ENCODE data around the gene MUC20. TPM values are rescaled to one million over a fixed set of nuclear protein-coding genes. Genes with fewer than 3 reads are reported as not detected.
"Not testable (repeated sequence)": the region's sequence is repeated elsewhere in the genome, so short reads cannot be mapped to it uniquely, and the experiment has no call there.

Gene MUC20
- polyA plus RNA-seq, 2 donors: 49.6 to 126 TPM

DNA sequence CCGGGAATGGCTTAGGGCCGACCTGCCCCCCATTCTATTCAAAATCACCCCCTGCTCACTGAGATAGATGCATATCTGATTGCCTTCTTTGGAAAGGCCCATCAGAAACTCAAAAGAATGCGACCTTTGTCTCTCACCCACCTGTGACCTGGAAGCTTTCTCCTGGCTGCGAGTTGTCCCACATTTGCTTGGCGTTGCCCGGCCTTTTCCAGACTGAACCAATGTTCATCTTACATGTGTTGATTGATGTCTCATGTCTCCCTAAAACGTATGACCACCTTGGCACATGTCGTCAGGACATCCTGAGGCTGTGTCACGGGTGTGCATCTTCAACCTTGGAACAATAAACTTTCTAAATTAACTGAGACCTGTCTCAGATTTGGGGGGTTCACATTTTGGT lies 3.4 kb upstream of the MUC20 start:
- Histone ChIP-seq H3K9me3 (ENCODE audit: control insufficient read depth in 2 of 2, insufficient read depth in 1 of 2, low read depth in 1 of 2, low read length in 1 of 2) (no peaks in the 10 kb centered on the region), H3K36me3 (ENCODE audit: control insufficient read depth in 2 of 2, insufficient read depth in 2 of 2, low read length in 1 of 2) (no peaks in the 10 kb centered on the region), H3K27me3 (ENCODE audit: control insufficient read depth in 1 of 2, insufficient read depth in 2 of 2, low read length in 2 of 2) (no peaks in the 10 kb centered on the region), H3K4me1 (ENCODE audit: control insufficient read depth in 2 of 2, insufficient read depth in 2 of 2, low read length in 1 of 2) (peaks cover 0 to 14% of the 10 kb centered on the region in 2 donors), H3K4me3 (ENCODE audit: low read depth in 1 of 2, low read length in 2 of 2) (no peak overlapping the region), H3K27ac (ENCODE audit: low read depth in 2 of 2, low read length in 1 of 2) (peak overlapping the region; percentile 30 to 82)
- 67 to 71% methylated on average over 9 of the region's 9 CpGs for WGBS, 2 donors

DNA sequence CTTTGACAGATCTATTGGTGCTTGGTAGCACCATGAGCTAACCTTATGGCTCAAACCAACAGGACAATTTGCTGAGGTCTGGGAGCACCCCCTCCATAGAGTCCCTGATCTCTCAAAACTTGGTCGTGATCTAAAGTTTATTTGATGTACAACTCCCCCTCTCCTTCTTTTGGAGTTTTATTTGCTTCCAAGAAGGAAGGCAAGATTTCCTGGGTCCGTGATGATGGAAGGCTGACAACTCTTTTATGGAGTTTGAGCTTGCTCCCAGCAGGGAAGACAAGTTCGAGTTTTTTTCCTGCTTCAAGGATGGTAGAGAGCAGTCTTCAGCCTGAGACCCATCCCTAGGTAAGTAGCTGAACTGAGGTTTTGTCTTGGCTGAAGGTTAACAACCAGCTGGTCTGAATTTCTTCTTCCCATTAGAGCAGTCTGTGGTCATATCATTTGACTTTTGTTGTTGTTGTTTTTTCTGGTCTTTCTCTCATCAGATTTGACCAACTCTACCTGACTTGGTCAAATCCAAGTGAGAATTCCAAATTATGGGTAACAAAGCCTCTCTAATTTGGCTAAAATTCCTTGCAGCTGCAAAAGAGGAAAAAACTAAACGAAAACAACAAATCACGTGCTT lies 2.8 kb upstream of the MUC20 start:
- WGBS, 2 donors: 57 to 62% methylated on average over 5 of the region's 5 CpGs
- H3K27me3 ChIP-seq (ENCODE audit: control insufficient read depth in 1 of 2, insufficient read depth in 2 of 2, low read length in 2 of 2): no peaks in the 10 kb centered on the region
- no peaks in the 10 kb centered on the region for H3K9me3 ChIP-seq (ENCODE audit: control insufficient read depth in 2 of 2, insufficient read depth in 1 of 2, low read depth in 1 of 2, low read length in 1 of 2)
- H3K4me3 ChIP-seq (ENCODE audit: low read depth in 1 of 2, low read length in 2 of 2): no peak overlapping the region
- H3K36me3 ChIP-seq (ENCODE audit: control insufficient read depth in 2 of 2, insufficient read depth in 2 of 2, low read length in 1 of 2): no peaks in the 10 kb centered on the region
- peak overlapping the region in 1 of 2 donors; percentile 38 for H3K27ac ChIP-seq (ENCODE audit: low read depth in 2 of 2, low read length in 1 of 2)
- H3K4me1 ChIP-seq (ENCODE audit: control insufficient read depth in 2 of 2, insufficient read depth in 2 of 2, low read length in 1 of 2): peaks cover 0 to 14% of the 10 kb centered on the region in 2 donors

DNA sequence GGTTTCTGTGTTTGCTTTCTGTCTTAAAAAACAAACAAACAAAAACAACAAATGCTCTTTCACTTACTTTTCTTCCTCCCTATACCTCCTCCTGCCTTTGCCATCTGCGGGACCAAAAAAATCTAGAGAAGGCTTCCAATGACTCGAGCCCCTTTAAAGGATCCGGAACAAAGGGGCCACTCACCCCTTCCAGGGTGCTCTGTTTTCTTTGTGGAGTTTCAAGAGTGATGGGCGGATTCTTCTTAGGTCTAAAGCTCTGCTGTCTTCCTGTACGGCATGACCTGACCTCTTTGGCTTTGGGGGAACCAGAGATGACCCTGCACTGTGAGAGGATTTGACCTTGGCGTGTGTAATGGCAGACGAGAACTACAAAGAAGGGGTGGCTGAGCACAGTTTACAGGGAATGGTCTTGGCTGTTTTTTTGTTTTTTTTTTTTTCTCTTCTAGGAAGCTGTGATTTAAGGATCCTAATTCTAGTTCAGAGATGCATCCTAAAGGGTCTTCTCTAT lies 2.2 kb upstream of the MUC20 start:
- no peak overlapping the region for H3K4me3 ChIP-seq (ENCODE audit: low read depth in 1 of 2, low read length in 2 of 2)
- peaks cover 0 to 14% of the 10 kb centered on the region in 2 donors for H3K4me1 ChIP-seq (ENCODE audit: control insufficient read depth in 2 of 2, insufficient read depth in 2 of 2, low read length in 1 of 2)
- H3K36me3 ChIP-seq (ENCODE audit: control insufficient read depth in 2 of 2, insufficient read depth in 2 of 2, low read length in 1 of 2): no peaks in the 10 kb centered on the region
- no peaks in the 10 kb centered on the region for H3K27me3 ChIP-seq (ENCODE audit: control insufficient read depth in 1 of 2, insufficient read depth in 2 of 2, low read length in 2 of 2)
- 74 to 76% methylated on average over 7 of the region's 7 CpGs for WGBS, 2 donors
- H3K9me3 ChIP-seq (ENCODE audit: control insufficient read depth in 2 of 2, insufficient read depth in 1 of 2, low read depth in 1 of 2, low read length in 1 of 2): no peaks in the 10 kb centered on the region
- H3K27ac ChIP-seq (ENCODE audit: low read depth in 2 of 2, low read length in 1 of 2): peak overlapping the region; percentile 53 to 57

DNA sequence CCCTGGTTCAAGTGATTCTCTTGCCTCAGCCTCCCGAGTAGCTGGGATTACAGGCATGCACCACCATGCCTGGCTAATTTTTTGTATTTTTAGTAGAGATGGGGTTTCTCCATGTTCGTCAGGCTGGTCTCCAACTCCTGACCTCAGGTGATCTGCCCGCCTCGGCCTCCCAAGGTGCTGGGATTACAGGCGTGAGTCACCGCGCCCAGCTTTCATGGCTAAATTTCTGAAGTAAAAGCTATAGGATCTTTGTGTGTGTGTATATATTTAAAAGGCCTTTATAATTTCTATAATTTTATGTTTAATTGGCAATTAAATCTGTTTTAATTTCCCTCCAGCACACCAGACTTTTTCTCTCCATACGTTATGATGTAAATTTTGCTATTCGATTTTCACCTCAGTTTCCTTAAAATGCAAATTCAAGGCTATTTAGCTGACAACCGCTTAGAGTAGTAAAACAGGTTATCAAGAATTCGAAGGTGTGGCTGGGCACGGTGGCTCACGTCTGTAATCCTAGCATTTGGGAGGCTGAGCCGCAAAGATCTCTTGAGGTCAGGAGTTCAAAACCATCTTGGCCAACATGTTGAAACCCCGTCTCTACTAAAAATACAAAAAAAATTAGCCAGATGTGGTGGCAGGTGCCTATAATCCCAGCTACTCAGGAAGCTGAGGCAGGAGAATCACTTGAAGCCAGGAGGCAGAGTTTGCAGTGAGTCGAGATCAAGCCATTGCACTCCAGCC lies 1.1 kb upstream of the MUC20 start:
- 62% methylated on average over 16 of the region's 16 CpGs for WGBS, 2 donors
- H3K27me3 ChIP-seq (ENCODE audit: control insufficient read depth in 1 of 2, insufficient read depth in 2 of 2, low read length in 2 of 2); H3K36me3 ChIP-seq (ENCODE audit: control insufficient read depth in 2 of 2, insufficient read depth in 2 of 2, low read length in 1 of 2); H3K9me3 ChIP-seq (ENCODE audit: control insufficient read depth in 2 of 2, insufficient read depth in 1 of 2, low read depth in 1 of 2, low read length in 1 of 2); H3K4me3 ChIP-seq (ENCODE audit: low read depth in 1 of 2, low read length in 2 of 2): not testable (repeated sequence)
- peak overlapping the region; percentile 45 to 91 for H3K27ac ChIP-seq (ENCODE audit: low read depth in 2 of 2, low read length in 1 of 2)
- peaks cover 0 to 14% of the 10 kb centered on the region in 2 donors for H3K4me1 ChIP-seq (ENCODE audit: control insufficient read depth in 2 of 2, insufficient read depth in 2 of 2, low read length in 1 of 2)

DNA sequence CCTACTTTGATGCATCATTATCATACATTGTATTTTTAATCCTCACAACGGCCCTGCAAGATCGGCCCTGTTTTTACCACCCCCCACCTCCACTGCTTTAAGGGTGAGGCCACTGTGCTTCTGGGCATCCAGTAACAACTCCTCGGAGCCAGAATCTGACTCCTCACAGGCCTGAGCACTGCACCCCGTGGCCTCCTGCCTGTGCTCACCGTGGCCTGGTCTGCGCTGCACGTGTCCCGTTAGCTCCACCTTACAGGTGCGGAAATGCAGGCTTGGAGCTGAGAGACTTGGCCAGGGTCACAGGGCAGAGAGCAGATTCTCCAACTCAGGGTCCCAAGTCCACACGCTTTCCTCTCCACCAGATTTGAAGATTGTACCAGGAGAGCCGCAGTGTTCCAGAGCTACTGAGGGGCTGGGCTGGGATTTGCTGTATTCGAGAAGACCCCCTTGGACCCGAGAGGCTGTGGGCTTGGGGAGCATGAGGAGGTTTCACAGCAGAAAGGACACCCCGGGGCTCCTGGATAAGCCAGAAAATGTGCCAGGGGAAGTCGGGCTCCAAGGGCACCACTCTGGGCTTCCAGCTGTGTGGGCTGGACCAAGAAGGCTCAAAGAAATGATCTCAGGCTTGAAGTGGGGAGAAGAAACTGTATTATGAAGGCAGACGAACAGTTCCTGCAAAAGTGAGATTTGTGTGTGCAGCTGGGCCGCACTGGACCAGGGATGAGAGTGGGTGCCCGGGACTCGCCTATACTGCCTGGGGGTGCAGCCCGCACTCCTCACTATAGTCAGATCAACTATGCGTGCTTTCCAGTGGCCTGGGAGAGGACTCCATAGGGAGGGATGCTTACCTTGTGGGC lies 1.6 kb downstream of the MUC20 start:
- 79 to 84% methylated on average over 13 to 18 of the region's 21 CpGs for WGBS, 2 donors
- H3K4me3 ChIP-seq (ENCODE audit: low read depth in 1 of 2, low read length in 2 of 2): peak overlapping the region; percentile 23 to 37

DNA sequence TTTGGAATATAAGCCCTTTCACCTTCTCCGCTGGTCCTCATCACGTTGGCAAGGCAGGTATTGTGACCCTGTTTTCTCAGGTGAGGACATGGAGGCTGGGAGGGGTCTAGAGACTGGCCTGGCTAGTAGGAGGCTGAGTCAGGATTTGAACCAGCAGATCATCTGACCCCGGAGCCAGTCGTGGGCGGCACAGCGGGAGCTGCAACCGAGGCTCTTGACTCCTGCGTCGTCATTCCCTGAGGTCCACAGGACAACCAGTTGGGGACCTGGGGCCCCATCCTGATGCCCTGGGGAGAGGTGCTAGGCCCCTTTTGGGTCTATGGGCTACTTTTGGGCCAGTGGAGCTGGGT lies 2.2 kb downstream of the MUC20 start:
- peak overlapping the region in 1 of 2 donors; percentile 5 for H3K4me3 ChIP-seq (ENCODE audit: low read depth in 1 of 2, low read length in 2 of 2)
- not testable (repeated sequence) for H3K27me3 ChIP-seq (ENCODE audit: control insufficient read depth in 1 of 2, insufficient read depth in 2 of 2, low read length in 2 of 2); H3K9me3 ChIP-seq (ENCODE audit: control insufficient read depth in 2 of 2, insufficient read depth in 1 of 2, low read depth in 1 of 2, low read length in 1 of 2); H3K36me3 ChIP-seq (ENCODE audit: control insufficient read depth in 2 of 2, insufficient read depth in 2 of 2, low read length in 1 of 2); H3K27ac ChIP-seq (ENCODE audit: low read depth in 2 of 2, low read length in 1 of 2)
- H3K4me1 ChIP-seq (ENCODE audit: control insufficient read depth in 2 of 2, insufficient read depth in 2 of 2, low read length in 1 of 2): peaks cover 0 to 11% of the 10 kb centered on the region in 2 donors
- WGBS, 2 donors: 69 to 70% methylated on average over 7 of the region's 9 CpGs

More for the DNA sequence above, 1.6 kb downstream of the MUC20 start:
- not testable (repeated sequence) for H3K27me3 ChIP-seq (ENCODE audit: control insufficient read depth in 1 of 2, insufficient read depth in 2 of 2, low read length in 2 of 2); H3K36me3 ChIP-seq (ENCODE audit: control insufficient read depth in 2 of 2, insufficient read depth in 2 of 2, low read length in 1 of 2); H3K9me3 ChIP-seq (ENCODE audit: control insufficient read depth in 2 of 2, insufficient read depth in 1 of 2, low read depth in 1 of 2, low read length in 1 of 2); H3K27ac ChIP-seq (ENCODE audit: low read depth in 2 of 2, low read length in 1 of 2)
- H3K4me1 ChIP-seq (ENCODE audit: control insufficient read depth in 2 of 2, insufficient read depth in 2 of 2, low read length in 1 of 2): peaks cover 0 to 11% of the 10 kb centered on the region in 2 donors

DNA sequence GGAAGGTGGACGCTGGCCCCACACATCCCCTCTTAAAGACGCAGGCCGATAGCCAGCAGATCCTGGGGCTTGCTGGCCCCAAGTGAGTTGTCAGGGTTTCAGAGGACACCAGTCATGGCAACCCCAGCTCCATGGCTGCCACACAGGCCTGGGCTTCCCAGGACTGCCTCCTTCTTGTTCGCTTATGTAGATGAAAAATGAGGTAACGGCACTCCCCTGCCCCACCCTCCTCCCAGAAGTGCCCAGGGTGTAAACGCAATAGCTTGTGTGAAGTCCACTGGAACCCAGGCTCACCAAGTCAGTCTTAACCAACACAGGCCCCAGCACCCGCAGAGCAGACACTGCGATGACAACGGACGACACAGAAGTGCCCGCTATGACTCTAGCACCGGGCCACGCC lies 3.6 kb downstream of the MUC20 start:
- not testable (repeated sequence) for H3K36me3 ChIP-seq (ENCODE audit: control insufficient read depth in 2 of 2, insufficient read depth in 2 of 2, low read length in 1 of 2); H3K9me3 ChIP-seq (ENCODE audit: control insufficient read depth in 2 of 2, insufficient read depth in 1 of 2, low read depth in 1 of 2, low read length in 1 of 2); H3K4me1 ChIP-seq (ENCODE audit: control insufficient read depth in 2 of 2, insufficient read depth in 2 of 2, low read length in 1 of 2); H3K27me3 ChIP-seq (ENCODE audit: control insufficient read depth in 1 of 2, insufficient read depth in 2 of 2, low read length in 2 of 2); H3K27ac ChIP-seq (ENCODE audit: low read depth in 2 of 2, low read length in 1 of 2); H3K4me3 ChIP-seq (ENCODE audit: low read depth in 1 of 2, low read length in 2 of 2)
- WGBS, 2 donors: no CpG with 5 or more reads among the region's 13 CpGs

DNA sequence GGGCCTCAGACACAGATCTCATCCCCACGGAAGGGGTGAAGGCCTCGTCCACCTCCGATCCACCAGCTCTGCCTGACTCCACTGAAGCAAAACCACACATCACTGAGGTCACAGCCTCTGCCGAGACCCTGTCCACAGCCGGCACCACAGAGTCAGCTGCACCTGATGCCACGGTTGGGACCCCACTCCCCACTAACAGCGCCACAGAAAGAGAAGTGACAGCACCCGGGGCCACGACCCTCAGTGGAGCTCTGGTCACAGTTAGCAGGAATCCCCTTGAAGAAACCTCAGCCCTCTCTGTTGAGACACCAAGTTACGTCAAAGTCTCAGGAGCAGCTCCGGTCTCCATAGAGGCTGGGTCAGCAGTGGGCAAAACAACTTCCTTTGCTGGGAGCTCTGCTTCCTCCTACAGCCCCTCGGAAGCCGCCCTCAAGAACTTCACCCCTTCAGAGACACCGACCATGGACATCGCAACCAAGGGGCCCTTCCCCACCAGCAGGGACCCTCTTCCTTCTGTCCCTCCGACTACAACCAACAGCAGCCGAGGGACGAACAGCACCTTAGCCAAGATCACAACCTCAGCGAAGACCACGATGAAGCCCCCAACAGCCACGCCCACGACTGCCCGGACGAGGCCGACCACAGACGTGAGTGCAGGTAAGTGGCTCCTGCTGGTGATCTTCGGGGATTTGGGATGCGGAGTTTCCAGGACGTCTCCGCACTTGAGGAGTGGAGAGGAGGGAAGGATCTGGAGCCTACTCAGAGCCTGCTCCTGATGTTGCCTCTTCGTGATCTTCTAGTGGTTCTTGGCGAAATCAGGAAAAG lies 5.3 kb downstream of the MUC20 start:
- WGBS, 2 donors: 85 to 92% methylated on average over 32 of the region's 32 CpGs
- H3K36me3 ChIP-seq (ENCODE audit: control insufficient read depth in 2 of 2, insufficient read depth in 2 of 2, low read length in 1 of 2); H3K4me3 ChIP-seq (ENCODE audit: low read depth in 1 of 2, low read length in 2 of 2); H3K27me3 ChIP-seq (ENCODE audit: control insufficient read depth in 1 of 2, insufficient read depth in 2 of 2, low read length in 2 of 2); H3K9me3 ChIP-seq (ENCODE audit: control insufficient read depth in 2 of 2, insufficient read depth in 1 of 2, low read depth in 1 of 2, low read length in 1 of 2); H3K27ac ChIP-seq (ENCODE audit: low read depth in 2 of 2, low read length in 1 of 2); H3K4me1 ChIP-seq (ENCODE audit: control insufficient read depth in 2 of 2, insufficient read depth in 2 of 2, low read length in 1 of 2): not testable (repeated sequence)

DNA sequence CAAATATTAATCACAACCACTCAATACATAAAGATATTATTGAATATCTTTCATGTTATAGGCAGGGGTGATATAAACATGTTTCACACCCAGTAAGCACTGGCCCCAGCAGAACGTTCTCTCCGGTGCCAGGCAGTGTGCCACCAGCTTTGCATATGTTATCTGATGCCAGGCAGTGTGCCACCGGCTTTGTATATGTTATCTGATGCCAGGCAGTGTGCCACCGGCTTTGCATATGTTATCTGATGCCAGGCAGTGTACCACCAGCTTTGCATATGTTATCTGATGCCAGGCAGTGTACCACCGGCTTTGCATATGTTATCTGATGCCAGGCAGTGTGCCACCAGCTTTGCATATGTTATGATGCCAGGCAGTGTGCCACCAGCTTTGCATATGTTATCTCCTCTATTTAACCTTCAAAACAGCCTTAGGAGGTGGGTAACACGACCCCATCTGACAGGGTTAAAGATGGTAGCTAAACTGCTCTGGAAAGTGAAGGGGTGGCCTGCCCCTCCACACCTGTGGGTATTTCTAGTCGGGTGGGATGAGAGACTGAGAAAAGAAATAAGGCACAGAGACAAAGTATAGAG lies 6.9 kb downstream of the MUC20 start:
- Histone ChIP-seq H3K4me1 (ENCODE audit: control insufficient read depth in 2 of 2, insufficient read depth in 2 of 2, low read length in 1 of 2) (no peaks in the 10 kb centered on the region), H3K9me3 (ENCODE audit: control insufficient read depth in 2 of 2, insufficient read depth in 1 of 2, low read depth in 1 of 2, low read length in 1 of 2) (no peaks in the 10 kb centered on the region), H3K4me3 (ENCODE audit: low read depth in 1 of 2, low read length in 2 of 2) (peak overlapping the region; percentile 10 to 36), H3K27ac (ENCODE audit: low read depth in 2 of 2, low read length in 1 of 2) (no peak overlapping the region), H3K36me3 (ENCODE audit: control insufficient read depth in 2 of 2, insufficient read depth in 2 of 2, low read length in 1 of 2) (peaks cover 0 to 10% of the 10 kb centered on the region in 2 donors), H3K27me3 (ENCODE audit: control insufficient read depth in 1 of 2, insufficient read depth in 2 of 2, low read length in 2 of 2) (no peaks in the 10 kb centered on the region)
- 27 to 36% methylated on average over 7 of the region's 7 CpGs for WGBS, 2 donors
